ENCODE data around the gene SSTR4.
A peak's percentile ranks its signal among the peaks of the same experiment; 100 is the strongest.
"Not testable (repeated sequence)": the region's sequence is repeated elsewhere in the genome, so short reads cannot be mapped to it uniquely, and the experiment has no call there.

The SSTR4 gene

DNA sequence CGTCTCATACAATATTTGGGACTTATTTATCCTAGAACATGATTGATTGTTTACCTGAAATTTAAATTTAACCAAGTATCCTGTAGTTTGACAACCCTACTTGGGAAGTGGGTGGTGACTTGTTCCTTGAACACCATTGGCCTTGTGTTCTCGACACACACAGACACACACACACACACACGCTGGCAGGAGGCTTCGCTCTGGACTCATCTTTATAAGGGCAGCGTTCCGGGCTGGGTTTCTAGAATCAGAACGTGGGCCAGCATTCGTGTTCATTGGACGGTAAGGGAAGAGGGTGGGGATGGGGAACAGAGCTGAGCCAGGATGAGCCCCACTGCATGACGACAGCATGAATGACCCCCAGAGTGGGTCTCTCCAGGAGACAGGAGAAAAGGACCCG lies 16.2 kb upstream of the SSTR4 start:
- no peak for DNase-seq

DNA sequence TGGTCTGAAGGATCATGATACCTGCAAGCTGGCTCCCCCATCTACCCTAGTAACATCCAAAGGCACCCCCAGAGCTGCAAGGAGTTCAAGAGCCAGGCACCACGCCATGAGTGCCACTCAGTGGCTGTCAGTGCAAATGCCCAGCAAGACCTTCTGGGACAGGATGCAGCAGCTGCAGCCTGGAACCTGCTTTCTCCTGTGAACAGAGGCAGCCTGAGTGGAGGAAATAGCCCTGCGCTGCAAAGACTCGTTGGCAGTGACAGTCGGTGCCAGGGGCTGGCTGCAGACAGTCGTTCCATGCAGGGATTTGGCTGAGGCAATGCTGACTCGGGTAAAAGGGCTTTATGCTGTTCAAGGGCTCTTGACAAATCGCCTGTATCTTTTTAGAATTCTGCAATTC lies 15.7 kb upstream of the SSTR4 start:
- DNase-seq: no peak

DNA sequence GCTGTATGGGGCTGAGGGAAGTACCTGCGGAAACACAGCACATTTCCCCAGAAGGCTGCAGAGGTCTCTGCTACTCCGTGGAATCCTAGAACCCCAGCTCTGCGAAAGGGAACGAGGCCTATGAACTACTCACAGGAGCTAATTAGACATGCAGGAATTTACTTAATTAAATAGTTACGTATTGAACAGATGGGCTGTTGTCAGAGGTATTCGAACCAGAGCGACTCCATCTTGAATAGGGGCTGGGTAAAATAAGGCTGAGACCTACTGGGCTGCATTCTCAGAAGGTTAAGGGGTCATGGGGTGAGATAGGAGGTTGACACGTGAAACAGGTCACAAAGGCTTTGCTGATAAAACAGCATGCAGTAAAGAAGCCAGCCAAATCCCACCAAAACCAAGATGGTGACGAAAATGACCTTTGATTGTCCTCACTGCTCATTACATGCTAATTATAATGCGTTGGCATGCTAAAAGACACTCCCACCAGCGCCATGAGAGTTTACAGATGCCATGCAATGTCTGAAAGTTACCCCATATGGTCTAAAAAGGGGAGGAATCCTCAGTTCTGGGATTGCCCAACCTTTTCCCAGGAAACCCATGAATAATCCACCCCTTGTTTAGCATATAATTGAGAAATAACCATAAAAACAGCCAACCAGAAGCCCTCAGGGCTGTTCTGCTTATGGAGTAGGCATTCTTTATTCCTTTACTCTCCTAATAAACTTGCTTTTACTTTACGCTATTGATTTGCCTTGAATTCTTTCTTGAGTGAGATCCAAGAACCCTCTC lies 14.7 kb upstream of the SSTR4 start:
- DNase-seq: no peak

DNA sequence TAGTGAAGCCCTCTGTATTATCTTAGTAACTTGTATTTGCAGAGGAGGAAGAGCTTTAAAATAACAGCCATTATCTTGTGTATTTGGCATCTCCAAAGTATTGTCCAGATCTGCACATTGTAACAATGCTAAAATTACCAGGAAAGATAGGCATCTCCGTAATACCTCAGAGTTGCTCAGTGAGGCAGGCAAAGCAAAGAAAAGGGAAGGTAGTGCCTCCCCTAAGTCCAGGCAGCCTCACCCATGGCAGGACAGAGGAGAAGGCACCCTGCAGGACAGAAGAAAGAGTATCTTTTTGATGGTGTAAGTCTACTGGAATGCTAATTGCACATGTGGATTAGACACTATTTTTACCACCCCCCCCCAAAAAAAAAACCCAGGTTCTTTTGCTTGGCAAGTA lies 13.6 kb upstream of the SSTR4 start:
- no peak for DNase-seq

DNA sequence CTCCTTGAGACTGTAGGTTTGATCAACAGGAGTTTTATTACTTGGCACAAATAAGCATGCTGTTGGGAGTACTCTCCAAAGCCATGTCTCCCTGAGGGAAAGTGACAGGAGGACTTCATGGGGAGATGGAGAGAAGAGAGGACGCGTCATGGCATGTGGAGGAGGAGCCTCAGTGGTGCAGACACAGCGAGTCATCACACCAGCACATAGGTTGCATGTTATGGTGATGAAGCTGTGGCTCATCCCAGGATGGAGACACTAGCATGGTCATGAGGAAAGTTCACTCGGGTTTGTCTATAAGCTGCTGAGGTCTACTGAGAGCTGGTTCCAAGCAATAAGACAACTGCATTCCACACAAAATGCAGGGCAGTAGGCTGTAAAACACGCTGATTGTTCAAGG lies 13.2 kb upstream of the SSTR4 start:
- no peak for DNase-seq

DNA sequence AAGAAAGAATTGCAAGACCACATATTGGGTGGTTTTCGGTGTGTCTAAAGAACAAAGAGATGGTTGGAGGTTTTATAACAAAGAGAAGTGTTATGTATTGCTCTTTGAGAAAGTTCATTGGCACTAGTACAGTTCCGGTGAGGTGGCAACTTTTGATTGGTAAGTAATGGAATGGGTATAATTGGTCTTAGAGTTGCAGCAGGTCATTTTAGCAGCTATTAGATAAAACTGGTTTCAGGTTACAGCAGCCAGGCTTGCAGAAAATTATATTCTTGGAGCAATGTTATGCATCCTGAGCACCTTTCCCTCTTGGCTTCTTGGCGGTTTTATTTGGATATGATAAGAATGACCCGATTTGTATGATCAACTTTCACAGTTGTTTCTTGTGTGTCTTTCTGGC lies 12.3 kb upstream of the SSTR4 start:
- DNase-seq: no peak

DNA sequence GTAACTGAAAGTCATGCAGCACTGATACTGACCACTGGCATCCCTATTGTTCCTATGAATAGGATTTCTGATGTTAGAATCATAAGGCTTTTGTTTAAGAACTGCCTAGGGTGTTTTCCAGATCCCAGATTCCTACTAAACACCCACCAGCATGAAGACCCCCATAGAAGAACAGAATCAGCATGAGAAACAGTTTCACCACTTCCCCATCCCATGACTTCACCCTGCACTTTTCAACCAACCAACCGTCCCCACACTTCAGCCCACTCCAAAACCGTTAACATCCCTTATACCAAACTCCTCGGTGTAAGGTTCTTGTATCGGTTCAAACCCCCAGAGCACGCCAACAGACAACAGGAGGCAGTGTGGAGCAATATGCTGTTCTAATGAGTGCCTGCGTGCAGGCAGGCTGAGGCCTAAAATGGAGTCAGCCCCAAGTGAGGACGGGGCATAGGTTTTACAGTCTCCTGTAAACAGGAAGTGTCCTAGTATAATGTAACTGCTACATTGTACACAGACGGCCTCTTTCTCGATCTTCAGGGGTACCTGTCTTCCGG lies 11.4 kb upstream of the SSTR4 start:
- DNase-seq: no peak

DNA sequence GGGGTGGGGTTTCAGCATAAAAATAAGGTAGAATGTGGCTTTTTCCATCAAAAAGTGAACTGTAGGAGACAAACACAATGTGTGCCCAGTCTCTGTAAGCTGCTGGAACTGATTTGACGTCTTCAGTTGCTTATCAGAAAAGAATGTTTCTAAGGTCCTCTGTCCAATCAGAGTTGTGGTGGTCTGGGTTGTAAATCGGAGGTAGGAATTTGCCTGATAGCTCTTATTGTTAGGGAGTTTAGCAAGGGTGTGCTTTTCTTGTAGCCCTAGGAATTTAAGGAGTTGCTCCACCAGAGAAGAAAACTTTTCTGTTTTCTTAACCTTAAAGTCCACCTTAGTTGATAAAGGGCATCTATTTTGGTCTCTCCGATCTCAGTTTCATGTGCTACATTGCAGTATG lies 10.4 kb upstream of the SSTR4 start:
- no peak for DNase-seq

DNA sequence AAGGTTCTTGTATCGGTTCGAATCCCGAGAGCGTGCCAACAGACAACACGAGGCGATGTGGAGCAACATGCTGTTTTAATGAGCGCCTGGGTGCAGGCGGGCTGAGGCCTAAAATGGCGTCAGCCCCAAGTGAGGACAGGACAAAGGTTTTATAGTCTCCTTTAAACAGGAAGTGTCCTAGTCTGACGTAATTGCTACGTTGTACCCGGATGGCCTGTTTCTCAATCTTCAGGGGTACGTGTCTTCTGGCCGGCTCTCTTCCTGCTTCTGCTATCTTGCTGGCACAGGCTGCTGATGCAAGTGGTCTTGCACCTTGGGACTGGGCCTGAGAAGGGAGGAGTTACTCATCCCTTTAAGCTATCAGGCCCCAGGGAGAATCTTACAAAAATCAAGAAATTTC lies 9.6 kb upstream of the SSTR4 start:
- not testable (repeated sequence) for DNase-seq

DNA sequence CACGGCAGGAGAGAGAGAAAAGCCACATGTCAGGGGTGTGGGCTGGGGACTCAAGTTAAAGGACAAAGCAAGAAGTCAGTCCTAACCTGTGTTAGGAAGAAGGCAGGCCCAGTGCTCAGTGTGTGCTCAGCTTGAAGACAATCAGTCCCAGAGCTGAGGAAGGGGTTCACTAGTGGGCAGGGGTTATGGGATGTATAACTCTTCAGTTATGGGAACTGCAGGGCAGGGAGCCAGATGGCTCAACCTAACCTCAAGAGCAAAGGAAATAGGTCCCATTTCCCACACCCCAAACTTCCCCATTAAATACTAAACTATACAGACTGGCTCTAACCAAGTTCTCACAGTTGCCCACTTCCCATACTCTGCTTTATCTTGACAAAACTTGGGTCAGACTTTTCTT lies 7.4 kb upstream of the SSTR4 start:
- no peak for DNase-seq

DNA sequence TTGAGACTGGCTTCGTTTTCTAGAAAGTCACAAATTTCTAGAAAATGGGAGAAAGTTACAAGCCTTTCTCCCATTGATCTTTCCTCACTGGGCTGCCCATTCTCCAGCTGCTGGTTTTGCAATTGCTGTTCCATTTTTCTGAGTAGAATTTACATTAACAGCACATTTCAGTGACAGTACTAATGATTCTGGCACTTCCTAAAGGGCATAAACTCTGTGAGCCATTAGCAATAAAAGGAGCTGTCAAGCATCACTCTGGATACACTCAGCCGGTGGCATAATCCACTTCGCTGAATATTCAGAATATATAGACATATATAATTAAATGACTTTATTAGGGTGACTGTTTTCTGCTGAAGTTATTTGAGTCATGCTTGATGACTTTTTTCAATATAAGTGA lies 6.7 kb upstream of the SSTR4 start:
- no peak for DNase-seq

DNA sequence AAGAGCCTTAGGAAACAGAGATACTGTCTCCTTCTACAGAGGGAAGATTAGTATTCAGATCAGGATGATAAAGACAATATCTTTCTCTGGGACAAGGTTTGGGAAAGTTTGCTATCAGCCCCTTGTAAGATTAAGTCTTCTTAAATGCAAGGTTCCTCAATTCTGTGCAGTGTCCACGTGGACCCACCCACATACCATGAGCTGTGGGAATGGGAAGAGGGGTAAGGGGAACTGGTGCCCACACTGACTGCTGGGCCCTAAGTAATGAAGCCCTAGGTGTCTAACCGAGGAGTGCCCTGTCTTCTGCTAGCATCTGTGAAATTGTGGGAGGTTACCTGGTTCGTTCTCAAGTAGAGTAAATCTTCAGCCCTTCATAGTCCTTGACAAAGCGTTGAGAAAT lies 5.8 kb upstream of the SSTR4 start:
- no peak for DNase-seq

DNA sequence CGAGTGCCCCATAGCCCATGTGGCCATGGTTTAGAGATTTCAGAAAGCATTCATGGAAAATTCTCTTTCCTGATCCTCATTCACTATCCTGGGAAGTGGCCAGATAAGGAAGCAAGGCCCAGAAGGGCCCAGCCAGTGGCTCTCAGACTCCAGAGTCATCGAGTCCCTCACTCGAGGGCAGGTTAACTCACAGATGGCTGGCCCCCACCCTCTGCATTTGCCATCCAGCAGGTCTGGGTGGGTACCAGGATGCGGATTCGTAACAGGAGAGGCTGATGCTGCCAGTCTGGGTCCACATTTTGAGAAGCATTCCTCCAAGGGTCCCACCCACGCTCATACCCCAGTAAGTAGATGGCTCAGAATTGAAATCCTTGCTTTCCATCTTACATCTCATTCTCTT lies 3.8 kb upstream of the SSTR4 start:
- no peak for DNase-seq

DNA sequence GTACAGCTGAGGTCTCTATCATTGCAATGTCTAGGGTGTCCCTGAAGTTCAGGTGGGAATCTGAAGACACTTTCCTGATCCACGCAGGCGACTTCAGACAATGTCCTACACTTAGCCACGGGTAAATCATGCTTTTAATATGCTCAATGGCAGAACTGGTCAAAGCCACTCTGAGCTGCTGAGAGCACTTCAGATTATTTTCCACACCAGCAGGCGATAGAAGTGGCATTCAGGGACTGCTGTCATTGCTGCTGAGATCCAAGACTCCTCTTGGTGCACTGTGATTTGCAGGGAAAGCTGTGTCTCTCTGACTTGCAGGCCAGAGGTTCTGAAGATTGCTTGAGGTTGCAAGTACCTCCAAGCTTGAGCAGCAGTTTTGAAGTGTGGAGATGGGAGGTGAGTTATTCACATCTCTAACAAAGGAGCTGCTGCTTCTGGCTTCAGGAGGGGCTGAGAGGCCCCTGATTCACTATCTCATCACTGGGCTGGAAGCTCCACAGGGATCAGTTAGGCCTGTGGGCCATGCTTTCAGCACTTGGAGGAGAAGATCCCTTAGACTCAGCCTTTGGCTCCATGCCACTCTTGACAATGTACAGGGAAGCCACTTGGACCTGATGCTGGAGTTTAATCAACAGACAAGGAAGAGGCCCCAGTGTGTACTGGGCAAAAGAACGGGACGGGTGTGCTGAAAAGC lies 2.9 kb upstream of the SSTR4 start:
- DNase-seq: no peak

DNA sequence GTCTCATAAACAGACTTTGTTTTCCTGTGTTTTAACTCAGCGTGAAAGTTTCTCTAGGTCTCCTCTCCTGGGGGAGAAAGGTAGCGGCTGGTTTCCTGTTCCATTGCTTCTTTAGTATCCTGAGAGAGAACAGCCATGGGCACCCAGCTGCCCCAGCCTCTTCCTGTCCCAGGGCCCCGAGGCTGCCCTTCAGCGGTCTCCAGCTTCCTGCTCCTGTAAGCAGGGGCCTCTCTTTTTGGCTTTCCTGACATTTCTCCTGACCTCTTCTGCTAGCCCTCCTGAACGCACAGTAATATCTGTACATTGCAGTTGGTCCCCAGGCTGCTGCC lies 2.4 kb upstream of the SSTR4 start:
- DNase-seq: no peak

DNA sequence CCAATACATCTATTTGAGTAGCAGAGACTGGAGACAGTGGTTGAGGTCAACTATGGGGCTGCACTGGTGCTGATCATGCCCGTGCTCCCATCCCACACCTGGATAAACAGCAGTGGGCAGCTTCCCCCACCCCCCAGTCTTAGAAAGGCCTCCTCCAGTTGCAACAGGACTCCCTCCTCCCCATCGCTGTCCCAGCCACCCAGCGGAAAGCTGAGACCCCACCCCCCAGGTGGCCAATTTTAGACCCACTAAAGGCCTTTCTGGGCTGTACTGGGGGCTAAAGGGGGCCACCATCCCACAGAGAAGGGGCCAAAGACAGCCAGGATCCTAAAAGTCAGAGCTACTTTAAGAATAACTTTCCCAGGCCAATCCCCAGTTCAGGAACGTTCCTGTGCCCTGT lies 1.2 kb upstream of the SSTR4 start:
- no peak for DNase-seq

DNA sequence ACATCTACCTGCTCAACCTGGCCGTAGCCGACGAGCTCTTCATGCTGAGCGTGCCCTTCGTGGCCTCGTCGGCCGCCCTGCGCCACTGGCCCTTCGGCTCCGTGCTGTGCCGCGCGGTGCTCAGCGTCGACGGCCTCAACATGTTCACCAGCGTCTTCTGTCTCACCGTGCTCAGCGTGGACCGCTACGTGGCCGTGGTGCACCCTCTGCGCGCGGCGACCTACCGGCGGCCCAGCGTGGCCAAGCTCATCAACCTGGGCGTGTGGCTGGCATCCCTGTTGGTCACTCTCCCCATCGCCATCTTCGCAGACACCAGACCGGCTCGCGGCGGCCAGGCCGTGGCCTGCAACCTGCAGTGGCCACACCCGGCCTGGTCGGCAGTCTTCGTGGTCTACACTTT lies 619 bp downstream of the SSTR4 start:
- no peak for DNase-seq

DNA sequence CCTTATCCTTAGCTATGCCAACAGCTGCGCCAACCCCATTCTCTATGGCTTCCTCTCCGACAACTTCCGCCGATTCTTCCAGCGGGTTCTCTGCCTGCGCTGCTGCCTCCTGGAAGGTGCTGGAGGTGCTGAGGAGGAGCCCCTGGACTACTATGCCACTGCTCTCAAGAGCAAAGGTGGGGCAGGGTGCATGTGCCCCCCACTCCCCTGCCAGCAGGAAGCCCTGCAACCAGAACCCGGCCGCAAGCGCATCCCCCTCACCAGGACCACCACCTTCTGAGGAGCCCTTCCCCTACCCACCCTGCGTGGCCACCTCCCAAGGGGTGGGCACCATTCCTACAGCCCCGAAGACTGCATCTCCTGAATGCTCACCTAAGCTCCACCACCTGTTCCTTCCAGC lies 1.3 kb downstream of the SSTR4 start:
- no peak for DNase-seq

DNA sequence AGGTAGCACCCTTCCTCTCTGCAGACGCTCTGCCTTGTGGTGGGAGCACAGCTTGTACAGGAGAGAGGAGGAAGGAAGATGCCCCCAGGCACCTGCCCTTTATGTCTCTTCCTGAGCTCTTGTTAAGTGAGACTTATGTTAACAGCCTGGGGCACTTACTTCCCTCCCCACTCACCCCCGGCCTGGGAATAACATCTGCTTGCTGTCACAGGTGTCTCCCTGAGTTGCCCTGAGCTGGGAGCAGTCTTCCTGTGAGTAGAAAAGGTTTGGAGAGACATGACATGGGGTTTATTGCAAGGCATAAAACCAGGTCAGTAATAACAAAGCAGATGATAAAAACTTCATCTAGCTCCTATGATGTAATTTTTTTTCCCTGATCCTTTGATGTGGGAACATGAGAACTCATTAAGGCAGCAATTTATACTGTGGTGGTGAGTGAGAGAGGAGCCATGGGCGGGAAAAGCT lies 1.9 kb downstream of the SSTR4 start:
- peak; percentile 40 for DNase-seq

DNA sequence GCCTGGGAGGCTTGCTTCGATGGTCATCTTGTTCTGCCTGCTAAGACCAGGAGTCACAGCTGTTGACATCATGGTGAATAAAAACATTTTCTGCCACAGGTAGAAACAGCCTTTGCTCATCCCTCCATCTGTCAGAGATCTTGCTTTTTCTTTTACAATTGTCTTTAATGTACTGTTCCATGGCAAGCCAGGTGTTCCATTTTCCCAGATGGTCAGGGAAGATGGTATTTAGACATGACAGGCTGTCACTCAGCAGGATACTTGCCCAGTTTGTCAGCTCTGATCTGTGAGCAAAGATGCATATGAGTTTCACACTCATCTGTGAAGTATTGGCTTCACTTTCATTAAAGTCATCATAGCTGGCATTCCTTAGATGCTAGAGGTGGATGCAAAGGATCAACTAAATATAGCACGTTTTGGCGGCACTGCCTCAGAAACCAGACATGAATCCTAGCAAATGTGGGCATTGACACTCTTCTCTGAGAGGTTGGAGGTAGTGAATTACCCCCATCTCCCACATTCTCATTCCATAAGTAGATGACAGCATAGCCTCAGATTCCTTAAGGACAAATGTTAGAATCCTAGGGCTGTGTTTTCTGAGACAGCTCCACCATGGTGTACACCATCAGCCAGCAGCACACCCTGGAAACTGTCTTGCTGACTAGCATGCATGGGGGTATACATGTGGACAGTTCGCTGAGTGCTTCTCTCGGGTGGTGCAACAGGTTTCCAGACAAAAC lies 4.2 kb downstream of the SSTR4 start:
- DNase-seq: no peak

DNA sequence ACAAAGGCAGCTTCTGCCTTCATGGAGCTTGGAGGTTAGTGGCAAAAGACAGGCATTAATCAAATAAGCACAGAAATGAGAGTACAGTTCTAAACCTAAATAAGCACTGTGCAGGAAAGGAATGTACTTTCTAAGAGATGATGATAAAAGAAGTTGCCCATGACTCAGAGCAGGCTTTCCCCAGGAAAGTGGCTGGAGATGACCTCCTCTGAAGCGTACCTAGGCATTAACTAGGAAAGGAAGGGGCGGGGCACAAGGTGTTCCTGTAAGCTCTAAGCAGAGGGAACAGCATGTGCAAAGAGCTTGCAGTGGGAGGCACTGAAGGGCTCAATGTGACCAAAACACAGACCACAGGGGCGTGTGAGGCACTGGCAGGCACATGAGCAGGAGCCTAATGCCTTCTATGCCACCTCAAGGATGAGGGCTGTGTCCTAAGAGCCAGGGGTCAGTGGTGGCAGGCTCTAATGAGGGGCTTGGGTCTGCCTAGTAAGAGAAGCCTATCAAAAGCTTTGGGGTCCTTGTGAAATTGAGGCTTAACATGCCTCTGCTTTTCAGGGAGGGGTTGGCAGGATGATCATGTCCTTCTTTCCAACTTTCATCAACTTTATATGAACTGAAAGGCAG lies 4.9 kb downstream of the SSTR4 start:
- DNase-seq: no peak

DNA sequence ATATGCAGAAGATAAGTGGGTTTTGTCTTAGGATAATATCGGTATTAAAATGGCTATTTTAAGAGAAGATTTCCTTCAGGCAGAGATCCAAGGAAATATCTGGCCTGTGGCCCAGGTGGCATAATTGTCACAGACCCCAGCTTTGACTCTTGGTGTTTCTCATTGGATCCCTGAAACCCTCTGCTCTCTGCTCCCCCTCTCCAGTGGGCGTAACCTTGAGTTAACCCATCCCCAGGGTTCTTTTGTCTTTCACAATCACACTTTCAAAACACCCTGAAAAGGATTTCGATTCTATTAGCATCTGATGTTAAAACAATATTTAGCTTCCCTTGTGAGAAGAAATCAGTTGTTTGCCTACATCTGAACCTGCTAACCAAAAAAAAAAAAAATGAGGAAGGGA lies 7.2 kb downstream of the SSTR4 start:
- DNase-seq: no peak

DNA sequence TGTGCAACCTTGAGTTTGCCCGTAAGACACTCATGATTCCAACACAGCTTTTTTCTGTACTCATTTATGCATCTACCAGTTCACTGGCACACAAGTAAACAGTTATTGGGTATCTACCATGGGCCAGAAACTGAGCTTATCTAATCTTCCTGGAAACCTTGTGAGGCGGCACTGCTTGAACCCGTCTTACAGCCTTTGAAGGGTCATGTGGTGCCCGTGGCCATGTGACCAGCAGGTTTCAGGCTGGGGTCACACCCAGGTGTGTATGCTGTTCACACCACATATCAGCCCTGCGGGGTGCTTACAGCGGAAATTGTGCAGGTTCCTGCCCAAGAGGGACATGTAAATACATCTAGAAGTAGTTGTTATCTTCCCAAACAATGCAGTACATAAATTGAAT lies 8.3 kb downstream of the SSTR4 start:
- no peak for DNase-seq
